H1 (cell line): ENCODE results near the gene KCNQ1OT1. TPM values are rescaled to one million over a fixed set of nuclear protein-coding genes. Genes with fewer than 3 reads are reported as not detected.

Experiments
- CTCF ChIA-PET: fragments of 300-600 bp; sonication (Branson Sonifier 250); formaldehyde crosslinking; loops from one replicate; lab custom pipeline; 2021; ENCODE audit not compliant: partially characterized antibody; lab: Charles Lee
- POLR2A ChIA-PET: fragments of 300-600 bp; sonication (Branson Sonifier 250); formaldehyde crosslinking; loops from one replicate; lab custom pipeline; 2021; ENCODE audit warnings: inconsistent platforms; ENCODE audit not compliant: partially characterized antibody; lab: Charles Lee
- DNase-seq, 2 experiments: peaks; one replicate each; pipeline versions ENCODE4 v3.0.0 to v3.0.0-alpha.2; 2010 to 2022; ENCODE audit warnings: low spot score in 2 of 2, low read depth in 1 of 2, mixed read lengths in 1 of 2
- FAIRE-seq: peaks from 2 replicates; lab custom pipeline; 2011; peaks lifted over from hg19 to GRCh38; lab: Jason Lieb, UNC
- H2AFZ ChIP-seq: 2 replicates; pipeline ENCODE4 v1.8.1; 2012; ENCODE audit warnings: low read length, inconsistent platforms
- H2AK5ac ChIP-seq: 2 replicates; pipeline ENCODE4 v1.6.1; 2013; ENCODE audit warnings: low read depth, low read length
- H2BK120ac ChIP-seq: replicated peaks from 2 replicates; pipeline ENCODE3; 2013; ENCODE audit warnings: low read depth, low read length, inconsistent platforms
- H2BK12ac ChIP-seq: 2 replicates; pipeline ENCODE4 v1.6.1; 2013; ENCODE audit warnings: low read depth, low read length
- H2BK15ac ChIP-seq: 2 replicates; pipeline ENCODE4 v1.6.1; 2013; ENCODE audit warnings: low read length
- H2BK20ac ChIP-seq: 2 replicates; pipeline ENCODE4 v1.6.1; 2013; ENCODE audit warnings: low read length
- H2BK5ac ChIP-seq: 2 replicates; pipeline ENCODE4 v1.6.1; 2013; ENCODE audit warnings: low read depth, low read length
- H3K14ac ChIP-seq: 2 replicates; pipeline ENCODE4 v1.6.1; 2013; ENCODE audit warnings: inconsistent platforms; ENCODE audit not compliant: insufficient read length
- H3K18ac ChIP-seq: 2 replicates; pipeline ENCODE4 v1.6.1; 2013; ENCODE audit warnings: low read length; ENCODE audit errors: extremely low read depth
- H3K23ac ChIP-seq: 2 replicates; pipeline ENCODE4 v1.6.1; 2013; ENCODE audit warnings: inconsistent platforms; ENCODE audit not compliant: insufficient read length
- H3K23me2 ChIP-seq: 2 replicates; pipeline ENCODE4 v1.6.1; 2013; ENCODE audit warnings: low read depth, low read length
- H3K27ac ChIP-seq: 2 replicates; pipeline ENCODE4 v1.6.1; 2011; ENCODE audit warnings: low read depth, low read length, inconsistent platforms
- H3K27me3 ChIP-seq, 4 experiments: replicated peaks in 1 of 4; 1 replicate in 1 of 4; 2 replicates in 3 of 4; pipeline versions ENCODE4 v1.6.1 to v1.8.1; 2011 to 2013; ENCODE audit warnings: low read length in 3 of 4, mild to moderate bottlenecking in 3 of 4, inconsistent platforms in 2 of 4, mixed read lengths in 2 of 4, moderate library complexity in 1 of 4; ENCODE audit not compliant: control insufficient read depth in 3 of 4, insufficient read depth in 3 of 4; ENCODE audit errors: extremely low read depth in 1 of 4
- H3K36me3 ChIP-seq, 4 experiments: 2 replicates each; pipeline versions ENCODE4 v1.6.1 to v1.8.1; 2011 to 2013; ENCODE audit warnings: mild to moderate bottlenecking in 4 of 4, low read length in 3 of 4, moderate library complexity in 2 of 4, control low read depth in 1 of 4, inconsistent platforms in 1 of 4; ENCODE audit not compliant: insufficient read depth in 4 of 4, control insufficient read depth in 2 of 4
- H3K4ac ChIP-seq: replicated peaks from 2 replicates; pipeline ENCODE3; 2013; ENCODE audit warnings: low read length, low read depth, mixed read lengths, inconsistent platforms; ENCODE audit not compliant: insufficient read length
- H3K4me1 ChIP-seq, 4 experiments: replicated peaks in 1 of 4; 1 replicate in 1 of 4; 2 replicates in 3 of 4; pipeline versions ENCODE4 v1.6.1 to v1.8.1; 2011 to 2013; ENCODE audit warnings: low read length in 3 of 4, inconsistent platforms in 2 of 4, mixed read lengths in 1 of 4; ENCODE audit not compliant: insufficient read depth in 4 of 4, control insufficient read depth in 3 of 4
- H3K4me2 ChIP-seq, 2 experiments: 2 replicates each; pipeline versions ENCODE4 v1.6.1 to v1.8.1; 2011 to 2013; ENCODE audit warnings: low read depth in 2 of 2, low read length in 2 of 2, control low read depth in 1 of 2, inconsistent platforms in 1 of 2, mild to moderate bottlenecking in 1 of 2; ENCODE audit not compliant: insufficient read depth in 1 of 2
- H3K4me3 ChIP-seq, 4 experiments: fragments of 200-600, 300-600 bp in 1 of 4; sonication (generic), shearing (Covaris generic), sonication (Bioruptor Twin) in 1 of 4; 2 replicates each; pipeline versions ENCODE4 v1.5.1 to v1.8.1; 2011 to 2016; ENCODE audit warnings: low read length in 4 of 4, low read depth in 3 of 4, control low read depth in 2 of 4, inconsistent platforms in 2 of 4, mild to moderate bottlenecking in 2 of 4, mixed read lengths in 1 of 4, moderate library complexity in 1 of 4; ENCODE audit not compliant: insufficient read depth in 2 of 4; ENCODE audit errors: extremely low read depth in 1 of 4
- H3K56ac ChIP-seq: replicated peaks from 2 replicates; pipeline ENCODE3; 2013; ENCODE audit warnings: low read depth, mild to moderate bottlenecking, mixed read lengths, low read length, inconsistent platforms; ENCODE audit not compliant: insufficient read length
- H3K79me1 ChIP-seq: 2 replicates; pipeline ENCODE4 v1.6.1; 2013; ENCODE audit warnings: low read depth, low read length, control low read depth
- H3K79me2 ChIP-seq, 2 experiments: 2 replicates each; pipeline versions ENCODE4 v1.6.1 to v1.8.1; 2012 to 2013; ENCODE audit warnings: low read length in 2 of 2, mild to moderate bottlenecking in 2 of 2, inconsistent platforms in 1 of 2; ENCODE audit not compliant: insufficient read depth in 2 of 2, control insufficient read depth in 1 of 2
- H3K9ac ChIP-seq, 4 experiments: replicated peaks in 1 of 4; 1 replicate in 1 of 4; 2 replicates in 3 of 4; pipeline versions ENCODE4 v1.6.1 to v1.8.1; 2011 to 2013; ENCODE audit warnings: low read depth in 3 of 4, low read length in 3 of 4, control low read depth in 2 of 4, mild to moderate bottlenecking in 2 of 4, moderate library complexity in 2 of 4, inconsistent platforms in 1 of 4; ENCODE audit errors: extremely low read depth in 1 of 4
- H3K9me3 ChIP-seq, 2 experiments: 2 replicates each; pipeline versions ENCODE4 v1.6.1 to v1.8.1; 2012 to 2013; ENCODE audit warnings: mild to moderate bottlenecking in 2 of 2, moderate library complexity in 2 of 2, control low read depth in 1 of 2, inconsistent platforms in 1 of 2, low read depth in 1 of 2, low read length in 1 of 2, mixed read lengths in 1 of 2; ENCODE audit not compliant: insufficient read depth in 2 of 2
- H4K20me1 ChIP-seq, 2 experiments: replicated peaks in 1 of 2; 2 replicates each; pipeline versions ENCODE3 to v1.8.1; 2011 to 2013; ENCODE audit warnings: inconsistent platforms in 2 of 2, low read length in 2 of 2, mild to moderate bottlenecking in 1 of 2; ENCODE audit not compliant: insufficient read depth in 2 of 2, control insufficient read depth in 1 of 2
- H4K5ac ChIP-seq: 2 replicates; pipeline ENCODE4 v1.6.1; 2013; ENCODE audit warnings: low read length, low read depth, mixed read lengths, inconsistent platforms; ENCODE audit not compliant: insufficient read length
- H4K8ac ChIP-seq: 2 replicates; pipeline ENCODE4 v1.8.0; 2013; ENCODE audit warnings: mild to moderate bottlenecking, moderate library complexity, low read length, inconsistent platforms; ENCODE audit not compliant: insufficient read depth; ENCODE audit errors: extremely low read depth
- H4K91ac ChIP-seq: replicated peaks from 2 replicates; pipeline ENCODE3; 2013; ENCODE audit warnings: low read length, mixed read lengths, inconsistent platforms; ENCODE audit not compliant: insufficient read length
- BACH1 ChIP-seq: IDR thresholded peaks from 2 replicates; pipeline ENCODE4 v1.6.1; 2012; ENCODE audit warnings: low read length, improper control_type of control experiment
- CEBPB ChIP-seq: IDR thresholded peaks from 2 replicates; pipeline ENCODE4 v1.6.1; 2012; ENCODE audit warnings: low read depth, low read length
- CTBP2 ChIP-seq: IDR thresholded peaks from 2 replicates; pipeline ENCODE4 v1.7.0; 2011; ENCODE audit warnings: borderline replicate concordance, mild to moderate bottlenecking, moderate library complexity, mixed read lengths, low read length; ENCODE audit not compliant: insufficient read depth, insufficient read length
- EGR1 ChIP-seq: IDR thresholded peaks from 2 replicates; pipeline ENCODE4 v1.6.1; 2011; ENCODE audit warnings: low read depth, low read length, borderline replicate concordance
- KDM1A ChIP-seq: fragments of 200-600, 300-600 bp; sonication (generic); IDR thresholded peaks from 2 replicates; pipeline ENCODE4 v1.7.1; 2016; ENCODE audit warnings: mild to moderate bottlenecking, low read length, borderline replicate concordance
- PHF8 ChIP-seq: fragments of 200-600 bp; sonication (generic); conservative IDR thresholded peaks from 2 replicates; pipeline ENCODE4 v1.7.1; 2012; ENCODE audit warnings: low read depth, mild to moderate bottlenecking, inconsistent platforms, low read length, moderate library complexity
- RFX5 ChIP-seq: IDR thresholded peaks from 2 replicates; pipeline ENCODE4 v1.6.1; 2011; ENCODE audit warnings: low read depth, low read length, improper control_type of control experiment, borderline replicate concordance
- RXRA ChIP-seq: IDR thresholded peaks from 2 replicates; pipeline ENCODE4 v1.6.1; 2011; ENCODE audit warnings: low read depth, mild to moderate bottlenecking, low read length, moderate library complexity; ENCODE audit not compliant: insufficient read depth
- SP1 ChIP-seq: IDR thresholded peaks from 2 replicates; pipeline ENCODE4 v1.6.1; 2011; ENCODE audit warnings: low read depth, low read length
- TAF7 ChIP-seq: optimal IDR thresholded peaks from 2 replicates; pipeline ENCODE3; 2011; ENCODE audit warnings: low read depth, mild to moderate bottlenecking, inconsistent platforms, low read length, moderate library complexity, borderline replicate concordance
- WGBS, 2 experiments: shearing (Covaris generic) in 1 of 2; methylation state at CpG; one replicate each; pipeline versions ENCODE4 v1.1.6 to v1.1.7; 2013 to 2015; ENCODE audit warnings: low lambda C conversion rate in 2 of 2, mixed read lengths in 2 of 2, inconsistent platforms in 1 of 2, low coverage in 1 of 2, missing lambda C conversion rate in 1 of 2; ENCODE audit not compliant: insufficient replicate concordance in 2 of 2, insufficient coverage in 1 of 2, insufficient read length in 1 of 2; ENCODE audit errors: extremely low coverage in 1 of 2, missing lambda C conversion rate in 1 of 2; 5-methylcytosine and 5-hydroxymethylcytosine counted together
- polyA plus RNA-seq, 7 experiments: library from polyadenylated mRNA; depleted of rRNA in 3 of 7; stranded (reverse) in 5 of 7; unstranded in 2 of 7; fragments of >200 nt in 5 of 7; fragments of 200-250 nt in 2 of 7; gene quantifications; 1 replicate in 5 of 7; 2 replicates in 1 of 7; 4 replicates in 1 of 7; pipeline versions ENCODE4 v1.2.1 to v1.2.3, GENCODE V29; 2011 to 2013; ENCODE audit warnings: missing spikeins in 2 of 7, mixed read lengths in 2 of 7
- total RNA-seq: library from RNA; stranded (reverse); fragmentation: NEBNext Ultra II Directional; extraction: Animal tissue kit (Norgen Biotek cat#: 25700); gene quantifications from 2 replicates; pipeline ENCODE4 v1.2.1, GENCODE V29; 2021
- TF ChIP-seq, protein P1 (sequence below), 3 experiments: IDR thresholded peaks; 1 replicate in 2 of 3; 2 replicates in 1 of 3; pipeline versions ENCODE4 v1.5.1 to v1.6.1; 2011; ENCODE audit warnings: low read length in 3 of 3, mild to moderate bottlenecking in 3 of 3, inconsistent platforms in 2 of 3, low read depth in 1 of 3, moderate library complexity in 1 of 3; ENCODE audit not compliant: insufficient read depth in 1 of 3; ENCODE audit errors: control extremely low read depth in 1 of 3

KCNQ1OT1 gene
- total and polyA plus RNA-seq, 2 of the 8 experiments (the other 6 are each of a cell fraction or from before 2014, with no cell fraction given): 0.21 to 1.2 TPM

DNA sequence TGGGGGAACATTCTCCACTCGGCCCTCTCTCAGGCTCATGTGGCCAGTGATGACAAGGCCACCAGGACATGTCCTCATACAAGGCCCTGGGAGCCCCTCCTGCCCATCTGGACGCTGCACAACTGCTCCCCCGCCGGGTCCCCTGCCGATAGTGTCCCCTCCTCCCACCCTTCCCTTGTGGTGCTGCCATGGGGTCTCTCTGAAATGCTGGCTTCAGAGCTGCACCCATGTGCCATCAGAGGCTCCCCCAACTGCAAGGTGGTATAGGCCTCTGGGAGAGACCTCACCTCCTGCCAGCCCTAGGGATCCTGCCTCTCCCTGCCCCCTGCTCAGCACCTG is 113.0 kb downstream of the KCNQ1OT1 start:
- Histone ChIP-seq H2BK120ac (no peak overlapping the region), H3K4me3 (no peak overlapping the region), H2BK20ac (no peak overlapping the region), H3K4ac (no peak overlapping the region), H4K5ac (no peak overlapping the region), H4K20me1 (peaks cover 0 to 21% of the 10 kb centered on the region in 2 experiments), H3K4me1 (no peaks in the 10 kb centered on the region), H3K27ac (no peak overlapping the region), H3K27me3 (peaks cover 28 to 90% (median 68%) of the 10 kb centered on the region in 4 experiments), H3K14ac (no peak overlapping the region), H3K56ac (no peak overlapping the region), H2AFZ (no peak overlapping the region), H3K4me2 (no peak overlapping the region), H2BK15ac (no peak overlapping the region), H3K36me3 (no peaks in the 10 kb centered on the region), H3K23me2 (peaks cover 6% of the 10 kb centered on the region), H2AK5ac (no peak overlapping the region), H2BK5ac (no peak overlapping the region), H3K23ac (no peak overlapping the region), H2BK12ac (no peak overlapping the region), H4K91ac (no peak overlapping the region), H3K9ac (no peak overlapping the region), H3K9me3 (no peaks in the 10 kb centered on the region; a peak in 1 of 4 replicates), H4K8ac (0 out of 2 replicates have a peak overlapping the region, but pooled peaks have one; percentile 21), H3K79me2 (no peaks in the 10 kb centered on the region), H3K79me1 (no peaks in the 10 kb centered on the region), H3K18ac (no peak overlapping the region)
- POLR2A ChIA-PET: no interaction called here
- CTCF ChIA-PET: interaction anchor here (1.4 kb wide), 1 partner anchor 12 kb away, joined by 3 read pairs; no protein-coding TSS in a partner anchor
- 87% methylated on average over 5 of the region's 5 CpGs; no CpG with 5 or more reads in 1 of the 2 experiments for WGBS, 2 experiments
- DNase-seq (no peak), FAIRE-seq (no peak)
- TF ChIP-seq RFX5: no peak
- TF ChIP-seq BACH1: no peak
- TF ChIP-seq PHF8: no peak
- no peak for TF ChIP-seq TAF7
- TF ChIP-seq RXRA: no peak
- TF ChIP-seq EGR1: no peak
- TF ChIP-seq, protein P1, sequence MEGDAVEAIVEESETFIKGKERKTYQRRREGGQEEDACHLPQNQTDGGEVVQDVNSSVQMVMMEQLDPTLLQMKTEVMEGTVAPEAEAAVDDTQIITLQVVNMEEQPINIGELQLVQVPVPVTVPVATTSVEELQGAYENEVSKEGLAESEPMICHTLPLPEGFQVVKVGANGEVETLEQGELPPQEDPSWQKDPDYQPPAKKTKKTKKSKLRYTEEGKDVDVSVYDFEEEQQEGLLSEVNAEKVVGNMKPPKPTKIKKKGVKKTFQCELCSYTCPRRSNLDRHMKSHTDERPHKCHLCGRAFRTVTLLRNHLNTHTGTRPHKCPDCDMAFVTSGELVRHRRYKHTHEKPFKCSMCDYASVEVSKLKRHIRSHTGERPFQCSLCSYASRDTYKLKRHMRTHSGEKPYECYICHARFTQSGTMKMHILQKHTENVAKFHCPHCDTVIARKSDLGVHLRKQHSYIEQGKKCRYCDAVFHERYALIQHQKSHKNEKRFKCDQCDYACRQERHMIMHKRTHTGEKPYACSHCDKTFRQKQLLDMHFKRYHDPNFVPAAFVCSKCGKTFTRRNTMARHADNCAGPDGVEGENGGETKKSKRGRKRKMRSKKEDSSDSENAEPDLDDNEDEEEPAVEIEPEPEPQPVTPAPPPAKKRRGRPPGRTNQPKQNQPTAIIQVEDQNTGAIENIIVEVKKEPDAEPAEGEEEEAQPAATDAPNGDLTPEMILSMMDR (IDR thresholded peaks at IDR 0.05; ENCODE audit: control extremely low read depth in 1 of 3, insufficient read depth in 1 of 3, low read depth in 1 of 3, low read length in 3 of 3): no peak
- no peak for TF ChIP-seq SP1
- TF ChIP-seq KDM1A: no peak
- TF ChIP-seq CEBPB: no peak
- no peak for TF ChIP-seq CTBP2
